ENCODE measurements around the gene TNPO2. TPM values are rescaled to one million over a fixed set of nuclear protein-coding genes. Genes with fewer than 3 reads are reported as not detected.

TNPO2 gene
- total and polyA plus RNA-seq, 2 donors (not counting 1 experiment from before 2014, with no cell fraction given) = 36.0 to 52.5 TPM

- H3K4me2 ChIP-seq (ENCODE audit: extremely low read depth, insufficient read depth, low read length) = peak overlapping the region; percentile 80
- H3K27me3 ChIP-seq (ENCODE audit: control insufficient read depth, insufficient read depth, low read length) = no peaks in the 10 kb centered on the region
- peaks cover 63% of the 10 kb centered on the region for H3K79me2 ChIP-seq (ENCODE audit: control insufficient read depth, insufficient read depth, low read length)
- peak overlapping the region; percentile 84 for H3K27ac ChIP-seq (ENCODE audit: insufficient read depth, low read length)
- no peak overlapping the region for H2AFZ ChIP-seq (ENCODE audit: low read length)
- DNase-seq (ENCODE audit: low read depth in 2 of 2) = peak; percentile 22 to 25
- H3K36me3 ChIP-seq (ENCODE audit: control insufficient read depth, insufficient read depth, low read length) = peaks cover 11% of the 10 kb centered on the region
- no peaks in the 10 kb centered on the region for H4K20me1 ChIP-seq (ENCODE audit: control insufficient read depth, extremely low read depth, insufficient read depth, low read length)
- no peak for TF ChIP-seq CTCF (conservative IDR thresholded peaks at IDR 0.05 in 1 of 2, IDR thresholded peaks at IDR 0.05 in 1 of 2; ENCODE audit: low read depth in 1 of 2, low read length in 2 of 2)
- no peaks in the 10 kb centered on the region for H3K9me3 ChIP-seq (ENCODE audit: control insufficient read depth, insufficient read depth, low read depth, low read length)
- peaks cover 11% of the 10 kb centered on the region for H3K4me1 ChIP-seq (ENCODE audit: control insufficient read depth, extremely low read depth, insufficient read depth, low read length)
- H3K9ac ChIP-seq (ENCODE audit: insufficient read depth, low read length) = peak overlapping the region; percentile 92
- H3K4me3 ChIP-seq (replicated peaks in 1 of 4; ENCODE audit: control extremely low read depth in 1 of 4, insufficient read depth in 1 of 4, low read depth in 3 of 4, low read length in 4 of 4) = peak overlapping the region; percentile 67 to 86 (median 80)
Observed at GRCh38 chr19:12720851-12721655, 2.7 kb downstream of the TNPO2 start.

- no peaks in the 10 kb centered on the region for H3K27me3 ChIP-seq (ENCODE audit: control insufficient read depth, insufficient read depth, low read length)
- H3K79me2 ChIP-seq (ENCODE audit: control insufficient read depth, insufficient read depth, low read length) = peaks cover 67% of the 10 kb centered on the region
- peak overlapping the region; percentile 84 for H3K27ac ChIP-seq (ENCODE audit: insufficient read depth, low read length)
- no peaks in the 10 kb centered on the region for H4K20me1 ChIP-seq (ENCODE audit: control insufficient read depth, extremely low read depth, insufficient read depth, low read length)
- H3K4me1 ChIP-seq (ENCODE audit: control insufficient read depth, extremely low read depth, insufficient read depth, low read length) = peaks cover 11% of the 10 kb centered on the region
- TF ChIP-seq EZH2 (IDR thresholded peaks at IDR 0.05; ENCODE audit: low read length, missing control alignments) (no peak), CTCF (conservative IDR thresholded peaks at IDR 0.05 in 1 of 2, IDR thresholded peaks at IDR 0.05 in 1 of 2; ENCODE audit: low read depth in 1 of 2, low read length in 2 of 2) (no peak)
- no peak for DNase-seq (ENCODE audit: low read depth in 2 of 2)
- H3K9me3 ChIP-seq (ENCODE audit: control insufficient read depth, insufficient read depth, low read depth, low read length) = no peaks in the 10 kb centered on the region
- H3K9ac ChIP-seq (ENCODE audit: insufficient read depth, low read length) = no peak overlapping the region
- peaks cover 17% of the 10 kb centered on the region for H3K36me3 ChIP-seq (ENCODE audit: control insufficient read depth, insufficient read depth, low read length)
- peak overlapping the region; percentile 63 to 82 (median 73) for H3K4me3 ChIP-seq (replicated peaks in 1 of 4; ENCODE audit: control extremely low read depth in 1 of 4, insufficient read depth in 1 of 4, low read depth in 3 of 4, low read length in 4 of 4)
- peak overlapping the region; percentile 80 for H3K4me2 ChIP-seq (ENCODE audit: extremely low read depth, insufficient read depth, low read length)
- H2AFZ ChIP-seq (ENCODE audit: low read length) = no peak overlapping the region
Observed at GRCh38 chr19:12720296-12720695, 3.4 kb downstream of the TNPO2 start.

- Histone ChIP-seq H3K9ac (ENCODE audit: insufficient read depth, low read length) (no peak overlapping the region), H3K9me3 (ENCODE audit: control insufficient read depth, insufficient read depth, low read depth, low read length) (no peaks in the 10 kb centered on the region), H3K27me3 (ENCODE audit: control insufficient read depth, insufficient read depth, low read length) (no peaks in the 10 kb centered on the region), H3K79me2 (ENCODE audit: control insufficient read depth, insufficient read depth, low read length) (peaks cover 50% of the 10 kb centered on the region), H3K27ac (ENCODE audit: insufficient read depth, low read length) (no peak overlapping the region), H3K4me1 (ENCODE audit: control insufficient read depth, extremely low read depth, insufficient read depth, low read length) (peaks cover 7% of the 10 kb centered on the region), H2AFZ (ENCODE audit: low read length) (no peak overlapping the region), H3K4me2 (ENCODE audit: extremely low read depth, insufficient read depth, low read length) (no peak overlapping the region), H3K36me3 (ENCODE audit: control insufficient read depth, insufficient read depth, low read length) (peaks cover 33% of the 10 kb centered on the region), H3K4me3 (replicated peaks in 1 of 4; ENCODE audit: control extremely low read depth in 1 of 4, insufficient read depth in 1 of 4, low read depth in 3 of 4, low read length in 4 of 4) (no peak overlapping the region), H4K20me1 (ENCODE audit: control insufficient read depth, extremely low read depth, insufficient read depth, low read length) (no peaks in the 10 kb centered on the region)
- no peak for TF ChIP-seq CTCF (conservative IDR thresholded peaks at IDR 0.05 in 1 of 2, IDR thresholded peaks at IDR 0.05 in 1 of 2; ENCODE audit: low read depth in 1 of 2, low read length in 2 of 2)
- no peak for TF ChIP-seq EZH2 (IDR thresholded peaks at IDR 0.05; ENCODE audit: low read length, missing control alignments)
- DNase-seq (ENCODE audit: low read depth in 2 of 2) = no peak
Observed at GRCh38 chr19:12715929-12716328, 7.8 kb downstream of the TNPO2 start.
